Neural progenitor cell (in vitro differentiated cells): Measurements from ENCODE around the gene CYP26A1. TPM values are rescaled to one million over a fixed set of nuclear protein-coding genes. Genes with fewer than 3 reads are reported as not detected.

Source experiments
- DNase-seq: peaks from one replicate; pipeline ENCODE4 v3.0.0-alpha.2; 2016; ENCODE audit warnings: low spot score
- H2AFZ ChIP-seq: fragments of 200-600 bp; sonication (generic); replicated peaks from 2 replicates; pipeline ENCODE4 v1.6.1; 2016; ENCODE audit warnings: antibody characterized with exemption
- H3F3A ChIP-seq: fragments of 200-600 bp; sonication (generic); 2 replicates; pipeline ENCODE4 v1.6.1; 2016; ENCODE audit warnings: antibody characterized with exemption, low read depth
- H3K27ac ChIP-seq: fragments of 200-600 bp; sonication (generic); 2 replicates; pipeline ENCODE4 v1.5.1; 2016; ENCODE audit warnings: mild to moderate bottlenecking
- H3K27me3 ChIP-seq: fragments of 200-600 bp; sonication (generic); 2 replicates; pipeline ENCODE4 v1.6.1; 2016; ENCODE audit warnings: mild to moderate bottlenecking, moderate library complexity
- H3K36me3 ChIP-seq: fragments of 200-600 bp; sonication (generic); 2 replicates; pipeline ENCODE4 v1.5.1; 2016
- H3K4me1 ChIP-seq: fragments of 200-600 bp; sonication (generic); 2 replicates; pipeline ENCODE4 v1.6.1; 2016; ENCODE audit warnings: mixed run types
- H3K4me2 ChIP-seq: fragments of 200-600 bp; sonication (generic); 2 replicates; pipeline ENCODE4 v1.6.1; 2016
- H3K4me3 ChIP-seq: fragments of 200-600 bp; sonication (generic); 2 replicates; pipeline ENCODE4 v1.5.1; 2016
- H3K79me2 ChIP-seq: fragments of 200-600 bp; sonication (generic); 2 replicates; pipeline ENCODE4 v1.6.1; 2016; ENCODE audit warnings: low read depth
- H3K9ac ChIP-seq: fragments of 200-600 bp; sonication (generic); 2 replicates; pipeline ENCODE4 v1.6.1; 2016
- H3K9me3 ChIP-seq: fragments of 200-600 bp; sonication (generic); 2 replicates; pipeline ENCODE4 v1.5.1; 2016; ENCODE audit warnings: low read depth
- H4K20me1 ChIP-seq: fragments of 200-600 bp; sonication (generic); 2 replicates; pipeline ENCODE4 v1.6.1; 2016; ENCODE audit warnings: low read depth
- H3K27ac Mint-ChIP-seq: 3 replicates; pipeline ENCODE4 v1.8.0; 2021; ENCODE audit warnings: mixed read lengths
- H3K27me3 Mint-ChIP-seq: 2 replicates; pipeline ENCODE4 v1.8.0; 2022; ENCODE audit warnings: low read depth, mild to moderate bottlenecking, inconsistent platforms, moderate library complexity, mixed read lengths; ENCODE audit not compliant: insufficient read depth
- H3K36me3 Mint-ChIP-seq: 3 replicates; pipeline ENCODE4 v1.8.0; 2021; ENCODE audit warnings: mixed read lengths
- H3K4me1 Mint-ChIP-seq: 3 replicates; pipeline ENCODE4 v1.8.0; 2021; ENCODE audit warnings: mixed read lengths
- H3K4me3 Mint-ChIP-seq: 3 replicates; pipeline ENCODE4 v1.8.0; 2021; ENCODE audit warnings: mild to moderate bottlenecking, moderate library complexity, mixed read lengths
- H3K9me3 Mint-ChIP-seq: 3 replicates; pipeline ENCODE4 v1.8.0; 2020; ENCODE audit warnings: mixed read lengths
- EZH2 ChIP-seq: fragments of 200-600 bp; sonication (generic); IDR thresholded peaks from 2 replicates; pipeline ENCODE4 v1.6.1; 2017; ENCODE audit warnings: antibody characterized with exemption, mild to moderate bottlenecking, moderate library complexity
- EZH2phosphoT487 ChIP-seq: fragments of 200-600 bp; sonication (generic); IDR thresholded peaks from 2 replicates; pipeline ENCODE4 v1.6.1; 2017; ENCODE audit warnings: antibody characterized with exemption
- total RNA-seq: library from RNA; depleted of rRNA; stranded (reverse); fragments of >200 nt; gene quantifications from 2 replicates; pipeline ENCODE4 v1.2.3, GENCODE V29; 2015; ENCODE audit warnings: low replicate concordance
- TF ChIP-seq, protein P1 (sequence below): fragments of 200-600 bp; sonication (generic); IDR thresholded peaks from 2 replicates; pipeline ENCODE4 v1.5.1; 2017; ENCODE audit warnings: antibody characterized with exemption, mild to moderate bottlenecking

Gene CYP26A1
- total RNA-seq, 1 donor from 2014 or later: 6.7 TPM

DNA sequence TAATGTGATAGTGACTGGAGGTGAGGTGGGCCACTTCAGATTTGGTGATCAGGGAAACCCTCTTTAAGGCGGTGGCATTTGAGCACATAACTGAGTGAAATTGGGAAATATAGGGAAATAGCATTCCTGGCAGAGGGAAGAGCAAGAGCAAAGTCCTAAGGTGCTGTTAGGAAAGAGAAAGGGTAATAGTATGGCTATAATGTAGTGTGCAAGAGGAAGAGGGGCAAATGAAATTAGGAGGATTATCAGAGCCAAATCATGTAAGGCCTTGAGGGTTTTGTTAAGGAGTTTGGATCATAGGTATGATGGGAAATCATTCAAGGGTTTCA, 40.9 kb upstream of the CYP26A1 start:
- H4K20me1 ChIP-seq: no peaks in the 10 kb centered on the region
- H3K4me1 Mint-ChIP-seq: no peaks in the 10 kb centered on the region
- H3K9ac ChIP-seq: no peak overlapping the region
- no peak overlapping the region for H3K27ac ChIP-seq
- TF ChIP-seq EZH2 (no peak), EZH2phosphoT487 (no peak)
- TF ChIP-seq, protein P1, sequence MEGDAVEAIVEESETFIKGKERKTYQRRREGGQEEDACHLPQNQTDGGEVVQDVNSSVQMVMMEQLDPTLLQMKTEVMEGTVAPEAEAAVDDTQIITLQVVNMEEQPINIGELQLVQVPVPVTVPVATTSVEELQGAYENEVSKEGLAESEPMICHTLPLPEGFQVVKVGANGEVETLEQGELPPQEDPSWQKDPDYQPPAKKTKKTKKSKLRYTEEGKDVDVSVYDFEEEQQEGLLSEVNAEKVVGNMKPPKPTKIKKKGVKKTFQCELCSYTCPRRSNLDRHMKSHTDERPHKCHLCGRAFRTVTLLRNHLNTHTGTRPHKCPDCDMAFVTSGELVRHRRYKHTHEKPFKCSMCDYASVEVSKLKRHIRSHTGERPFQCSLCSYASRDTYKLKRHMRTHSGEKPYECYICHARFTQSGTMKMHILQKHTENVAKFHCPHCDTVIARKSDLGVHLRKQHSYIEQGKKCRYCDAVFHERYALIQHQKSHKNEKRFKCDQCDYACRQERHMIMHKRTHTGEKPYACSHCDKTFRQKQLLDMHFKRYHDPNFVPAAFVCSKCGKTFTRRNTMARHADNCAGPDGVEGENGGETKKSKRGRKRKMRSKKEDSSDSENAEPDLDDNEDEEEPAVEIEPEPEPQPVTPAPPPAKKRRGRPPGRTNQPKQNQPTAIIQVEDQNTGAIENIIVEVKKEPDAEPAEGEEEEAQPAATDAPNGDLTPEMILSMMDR: no peak
- no peak overlapping the region for H3K27ac Mint-ChIP-seq
- H3F3A ChIP-seq: no peaks in the 10 kb centered on the region
- H3K36me3 ChIP-seq: no peaks in the 10 kb centered on the region
- no peak overlapping the region for H3K4me3 Mint-ChIP-seq
- no peaks in the 10 kb centered on the region for H3K27me3 Mint-ChIP-seq
- no peaks in the 10 kb centered on the region for H3K9me3 ChIP-seq
- H3K4me1 ChIP-seq: peaks cover 18% of the 10 kb centered on the region
- H3K79me2 ChIP-seq: no peaks in the 10 kb centered on the region
- H3K4me3 ChIP-seq: no peak overlapping the region
- peaks cover 4% of the 10 kb centered on the region for H3K36me3 Mint-ChIP-seq
- no peak overlapping the region for H2AFZ ChIP-seq
- no peaks in the 10 kb centered on the region for H3K9me3 Mint-ChIP-seq
- H3K4me2 ChIP-seq: no peak overlapping the region
- H3K27me3 ChIP-seq: no peaks in the 10 kb centered on the region
- DNase-seq: no peak

DNA sequence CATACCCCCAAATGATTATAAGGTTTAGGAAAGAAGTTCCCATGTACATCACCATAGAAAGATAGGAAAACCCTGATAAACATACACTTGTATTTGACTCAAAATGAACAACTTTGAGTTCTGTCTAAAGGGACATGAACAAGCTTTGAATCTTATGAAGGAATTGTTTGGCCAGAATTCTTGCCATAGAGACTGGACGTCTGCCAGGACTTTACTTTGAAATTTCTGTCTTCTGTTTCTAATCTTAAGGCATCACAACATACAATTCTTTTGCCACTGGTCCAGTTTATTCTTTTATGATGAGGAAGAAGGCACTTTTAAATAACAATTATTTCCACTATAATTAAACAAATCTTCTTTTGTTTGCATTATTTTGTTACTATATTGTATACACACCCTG, 39.3 kb upstream of the CYP26A1 start:
- Histone ChIP-seq H3K27me3 (no peaks in the 10 kb centered on the region), H3K4me1 (peaks cover 18% of the 10 kb centered on the region), H3K9ac (no peak overlapping the region), H2AFZ (no peak overlapping the region), H3K79me2 (no peaks in the 10 kb centered on the region), H3F3A (peaks cover 3% of the 10 kb centered on the region), H3K4me2 (no peak overlapping the region), H3K27ac (no peak overlapping the region), H3K9me3 (no peaks in the 10 kb centered on the region), H3K36me3 (no peaks in the 10 kb centered on the region), H4K20me1 (no peaks in the 10 kb centered on the region), H3K4me3 (no peak overlapping the region)
- H3K27ac Mint-ChIP-seq: no peak overlapping the region
- DNase-seq: no peak
- H3K27me3 Mint-ChIP-seq: no peaks in the 10 kb centered on the region
- H3K9me3 Mint-ChIP-seq: no peaks in the 10 kb centered on the region
- H3K4me3 Mint-ChIP-seq: no peak overlapping the region
- no peaks in the 10 kb centered on the region for H3K4me1 Mint-ChIP-seq
- TF ChIP-seq, protein P1: no peak
- TF ChIP-seq EZH2: no peak
- H3K36me3 Mint-ChIP-seq: peaks cover 2% of the 10 kb centered on the region

DNA sequence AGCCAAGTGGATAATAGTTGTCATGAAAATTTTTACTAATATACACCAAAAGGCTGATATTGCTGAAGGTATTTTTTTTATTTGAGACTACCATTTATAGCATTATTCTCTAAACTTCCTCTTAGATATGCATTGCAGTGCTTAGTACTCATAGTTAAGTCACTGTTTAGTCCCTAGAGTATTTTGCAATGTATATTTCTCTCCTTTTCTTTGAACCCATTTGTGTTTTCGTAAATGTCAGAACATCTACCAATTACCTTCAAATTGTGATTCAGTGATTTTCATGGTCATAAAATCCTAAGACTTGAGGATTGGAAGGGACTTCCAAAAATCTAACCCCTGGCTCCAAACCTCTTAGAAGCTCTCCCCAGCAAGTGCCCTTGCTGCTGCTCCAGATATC, 34.6 kb upstream of the CYP26A1 start:
- H3K27me3 Mint-ChIP-seq: no peaks in the 10 kb centered on the region
- Histone ChIP-seq H2AFZ (no peak overlapping the region), H3K79me2 (no peaks in the 10 kb centered on the region), H3K27me3 (no peaks in the 10 kb centered on the region), H3F3A (peaks cover 18% of the 10 kb centered on the region), H3K36me3 (no peaks in the 10 kb centered on the region), H3K4me3 (no peak overlapping the region), H3K27ac (no peak overlapping the region), H3K4me1 (peaks cover 9% of the 10 kb centered on the region), H3K4me2 (no peak overlapping the region), H4K20me1 (no peaks in the 10 kb centered on the region), H3K9me3 (no peaks in the 10 kb centered on the region), H3K9ac (no peak overlapping the region)
- H3K27ac Mint-ChIP-seq: no peak overlapping the region
- H3K9me3 Mint-ChIP-seq: no peaks in the 10 kb centered on the region
- peaks cover 2% of the 10 kb centered on the region for H3K36me3 Mint-ChIP-seq
- no peak overlapping the region for H3K4me3 Mint-ChIP-seq
- TF ChIP-seq, protein P1: no peak
- TF ChIP-seq EZH2phosphoT487 (no peak), EZH2 (no peak)
- H3K4me1 Mint-ChIP-seq: peaks cover 3% of the 10 kb centered on the region
- DNase-seq: no peak

DNA sequence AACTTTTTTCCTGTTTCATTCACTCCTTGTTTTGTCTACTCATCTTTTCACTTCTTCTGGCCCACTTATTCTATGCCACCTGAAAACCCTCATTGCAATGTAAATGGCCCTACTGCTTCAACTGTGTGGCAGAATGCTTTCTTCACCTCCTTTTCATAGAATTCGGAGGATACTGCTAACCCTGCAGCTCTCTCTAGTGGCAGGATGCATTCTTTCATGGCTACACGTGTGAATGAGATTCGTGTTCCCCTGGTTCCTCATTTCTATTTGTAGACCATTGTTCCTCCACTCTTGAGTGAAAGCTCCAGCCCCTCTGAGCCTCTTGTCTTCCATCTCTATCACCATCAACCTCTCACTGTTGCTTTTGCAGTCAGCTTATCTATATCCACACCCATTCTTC, 34.0 kb upstream of the CYP26A1 start:
- DNase-seq: peak; percentile 53
- Mint-ChIP-seq H3K4me3 (no peak overlapping the region), H3K9me3 (no peaks in the 10 kb centered on the region), H3K27me3 (no peaks in the 10 kb centered on the region), H3K36me3 (peaks cover 2% of the 10 kb centered on the region), H3K4me1 (peaks cover 3% of the 10 kb centered on the region), H3K27ac (no peak overlapping the region)
- no peak for TF ChIP-seq EZH2
- TF ChIP-seq EZH2phosphoT487: no peak
- TF ChIP-seq, protein P1: peak; percentile 47
- Histone ChIP-seq H3K27me3 (no peaks in the 10 kb centered on the region), H2AFZ (no peak overlapping the region), H3K9me3 (no peaks in the 10 kb centered on the region), H3K36me3 (no peaks in the 10 kb centered on the region), H4K20me1 (no peaks in the 10 kb centered on the region), H3F3A (peaks cover 18% of the 10 kb centered on the region), H3K4me2 (no peak overlapping the region), H3K27ac (no peak overlapping the region), H3K79me2 (no peaks in the 10 kb centered on the region), H3K4me3 (no peak overlapping the region), H3K9ac (no peak overlapping the region), H3K4me1 (peaks cover 4% of the 10 kb centered on the region)
